Activated CD4-positive, alpha-beta T cell treated with anti-CD3 and anti-CD28 coated beads, Interleukin-2, amount 50 U/mL, for 48 hours (primary cell): ENCODE measurements around the gene MKLN1.
"Not testable (repeated sequence)": the region's sequence is repeated elsewhere in the genome, so short reads cannot be mapped to it uniquely, and the experiment has no call there.

Source experiments
- DNase-seq, 2 experiments: peaks; one replicate each; pipeline ENCODE4 v3.0.0-alpha.2; 2020

Gene MKLN1

GRCh38 chr7:131403322-131403721 is 75.6 kb downstream of the MKLN1 start:
- DNase-seq: no peak

DNA sequence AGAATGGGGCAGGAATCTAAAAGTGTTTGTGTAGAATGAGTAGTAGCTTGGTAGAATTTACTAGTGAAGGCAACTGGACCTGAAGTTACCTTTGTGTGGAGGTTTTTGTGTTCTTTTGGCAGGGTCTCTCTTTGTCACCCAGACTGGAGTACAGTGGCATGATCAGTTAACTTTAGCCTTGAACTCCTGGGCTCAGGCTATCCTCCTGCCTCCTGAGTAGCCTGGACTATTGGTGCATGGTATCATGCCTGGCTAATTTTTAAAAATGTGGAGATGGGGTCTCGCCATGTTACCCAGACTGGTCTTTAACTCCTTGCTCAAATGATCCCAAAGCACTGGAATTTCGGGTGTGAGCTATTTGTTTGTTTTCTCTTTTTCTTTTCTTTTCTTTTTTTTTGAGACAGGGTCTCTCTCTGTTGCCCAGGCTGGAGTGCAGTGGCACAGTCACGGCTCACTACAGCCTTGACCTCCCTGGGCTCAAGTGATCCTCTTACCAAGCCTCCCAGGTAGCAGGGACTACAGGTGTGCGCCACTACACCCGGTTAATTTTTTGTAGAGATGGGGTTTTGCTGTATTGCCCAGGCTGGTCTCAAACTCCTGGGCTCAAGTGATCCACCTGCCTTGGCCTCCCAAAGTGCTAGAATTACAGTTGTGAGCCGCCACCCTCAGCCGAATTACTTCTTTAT is 76.7 kb downstream of the MKLN1 start:
- DNase-seq: no peak

DNA sequence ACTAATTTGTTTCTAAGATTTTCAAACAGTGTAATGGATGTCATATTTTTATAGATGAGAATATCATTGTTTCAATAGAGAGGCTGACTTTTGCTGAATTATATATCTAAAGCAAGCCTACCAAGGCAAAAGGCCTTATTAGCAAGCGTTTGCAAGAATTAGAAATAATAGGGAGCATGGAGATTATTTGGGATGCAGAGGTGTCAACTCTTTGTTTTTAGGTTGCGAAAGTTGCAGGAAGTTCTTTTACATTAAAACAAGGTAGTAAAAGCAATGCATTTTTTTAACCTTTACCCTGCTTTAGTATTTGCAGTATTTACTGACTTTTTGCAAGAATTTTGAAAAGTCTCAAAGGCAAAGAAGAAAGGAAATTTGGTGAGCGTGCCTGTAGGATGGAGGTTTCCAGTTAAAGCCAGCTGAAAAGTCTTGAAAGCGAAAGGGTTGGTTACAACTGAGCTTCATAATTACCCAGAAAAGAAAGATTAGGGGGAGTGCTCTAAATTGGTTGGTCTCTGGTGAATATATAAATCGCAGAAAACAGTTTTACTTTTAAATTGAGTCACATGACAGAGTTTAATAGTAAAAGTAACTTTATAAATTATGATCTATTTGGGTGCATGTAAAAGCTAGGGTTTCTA is 81.6 kb downstream of the MKLN1 start:
- no peak for DNase-seq

- no peak for DNase-seq
Measured at GRCh38 chr7:131412031-131412430, 84.4 kb downstream of the MKLN1 start.

DNA sequence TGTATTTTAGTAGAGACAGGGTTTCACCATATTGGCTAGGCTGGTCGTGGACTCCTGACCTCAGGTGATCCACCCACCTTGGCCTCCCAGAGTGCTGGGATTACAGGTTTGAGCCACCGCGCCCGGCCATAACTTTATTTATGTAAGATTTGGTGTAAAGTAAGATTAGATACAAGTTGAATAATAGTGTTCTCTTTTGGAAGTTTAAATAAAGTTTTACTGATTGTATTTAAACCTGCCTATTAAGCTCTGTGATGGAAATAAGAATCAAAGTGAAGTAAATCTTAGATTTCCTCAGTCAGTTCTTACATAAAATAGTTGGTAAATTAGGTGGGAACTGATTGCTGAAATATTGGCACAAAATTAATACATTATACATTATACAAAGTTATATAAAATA is 86.0 kb downstream of the MKLN1 start:
- no peak for DNase-seq

- no peak for DNase-seq
Measured at GRCh38 chr7:131424219-131424822, 96.6 kb downstream of the MKLN1 start.

DNA sequence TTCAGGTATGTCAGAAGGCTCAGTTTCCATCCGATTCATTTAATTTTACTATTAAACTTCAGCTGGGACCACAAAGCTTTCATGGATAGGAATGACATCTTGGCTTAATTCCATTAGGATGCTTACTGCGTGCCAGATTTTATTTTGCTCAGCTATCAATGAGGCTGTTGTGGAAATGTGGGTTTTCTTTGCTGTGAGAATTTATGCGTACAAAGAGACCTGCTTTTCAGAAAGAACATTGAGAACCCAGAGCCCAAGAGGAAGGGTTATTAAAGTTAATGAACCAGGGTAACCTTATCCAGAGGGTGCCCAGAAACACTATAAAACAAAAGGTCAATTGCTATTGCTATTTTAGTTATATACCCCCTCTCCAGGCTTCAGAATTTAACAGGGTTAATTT is 98.3 kb downstream of the MKLN1 start:
- DNase-seq: no peak

- not testable (repeated sequence) for DNase-seq
Measured at GRCh38 chr7:131430826-131431225, 103.2 kb downstream of the MKLN1 start.

- DNase-seq: no peak
Measured at GRCh38 chr7:131431289-131431688, 103.6 kb downstream of the MKLN1 start.

DNA sequence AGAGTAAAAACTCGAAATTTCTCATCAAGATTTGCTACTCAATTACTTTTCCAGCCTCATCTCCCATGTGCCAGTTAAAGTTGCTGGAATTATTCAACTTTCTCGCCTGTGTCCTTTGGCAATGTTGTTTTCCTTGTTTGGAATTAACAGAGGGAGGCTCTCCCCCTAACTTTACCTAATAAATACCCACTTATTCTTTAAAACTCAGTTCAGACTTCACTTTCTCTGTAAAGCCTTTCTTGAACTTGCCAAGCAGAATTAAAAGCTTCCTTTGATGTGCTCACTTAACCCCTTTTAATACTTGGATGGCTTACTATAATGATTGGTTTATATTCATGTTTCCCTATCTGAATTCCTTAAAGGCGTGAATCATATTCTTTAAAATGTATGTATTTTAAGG is 104.1 kb downstream of the MKLN1 start:
- no peak for DNase-seq

DNA sequence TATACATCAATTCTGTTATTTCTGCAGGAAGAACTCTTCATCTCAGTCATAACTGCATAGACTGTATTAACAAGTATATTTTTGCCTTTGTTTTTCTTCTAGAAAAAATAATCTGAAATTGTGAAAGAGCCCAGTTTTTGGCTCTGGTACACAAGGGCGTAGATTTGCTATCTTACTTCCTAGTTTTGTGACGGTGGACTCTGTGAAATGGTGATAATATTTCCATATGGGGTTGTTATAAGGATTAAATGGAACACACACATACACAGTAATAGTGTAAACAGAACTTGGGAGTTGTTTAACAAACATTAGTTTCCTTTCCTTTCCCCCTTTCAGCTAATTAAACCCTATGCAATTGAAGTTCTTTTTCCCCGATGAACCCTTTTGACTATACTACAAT is 108.7 kb downstream of the MKLN1 start:
- no peak for DNase-seq

DNA sequence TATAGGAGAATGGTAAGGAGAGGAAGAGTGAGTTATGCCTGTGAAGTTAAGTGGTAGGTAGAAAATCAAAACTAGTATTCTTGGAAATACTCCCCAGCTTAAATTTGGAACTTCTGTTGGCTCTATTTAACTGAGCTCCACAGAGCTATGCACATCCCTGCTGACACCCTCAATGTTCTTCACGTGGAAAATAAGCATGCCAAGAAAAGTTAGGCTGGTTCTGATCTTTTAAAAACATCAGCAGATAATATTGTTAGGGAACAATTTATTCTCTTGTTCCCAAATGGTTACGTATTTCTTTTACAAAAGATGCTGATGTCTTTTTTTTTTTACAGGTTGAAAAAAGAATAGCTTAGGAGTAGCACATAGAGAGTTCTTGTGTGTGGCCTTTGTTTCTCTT is 111.3 kb downstream of the MKLN1 start:
- DNase-seq: no peak

GRCh38 chr7:131443496-131443895 is 115.8 kb downstream of the MKLN1 start:
- no peak for DNase-seq

- DNase-seq: no peak
Measured at GRCh38 chr7:131444683-131445082, 117.0 kb downstream of the MKLN1 start.

DNA sequence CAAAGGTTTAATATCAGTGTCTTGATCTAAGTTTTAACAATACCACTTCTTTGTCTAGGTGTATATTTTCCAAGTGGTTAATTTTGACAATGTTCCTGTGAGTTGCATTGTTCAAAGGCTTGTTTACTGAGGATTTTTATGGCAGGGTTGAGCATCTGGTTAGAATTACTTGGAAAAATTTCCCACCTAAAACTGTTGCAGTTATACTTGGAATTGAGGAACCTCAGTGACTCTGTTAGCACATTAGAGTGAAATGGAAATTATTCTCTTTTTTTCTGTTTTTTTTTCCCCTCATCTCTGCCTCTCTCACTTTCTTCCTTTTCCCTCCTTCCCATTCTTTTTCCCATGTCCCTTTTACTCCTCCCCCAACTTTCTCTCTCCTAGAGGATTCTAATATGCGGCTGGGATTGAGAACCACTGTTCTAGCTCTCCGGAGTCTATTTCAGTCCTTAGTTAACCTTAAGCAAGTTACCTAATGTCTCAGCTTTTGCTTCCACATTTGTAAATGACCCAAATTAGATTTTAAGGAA is 121.8 kb downstream of the MKLN1 start:
- no peak for DNase-seq

GRCh38 chr7:131454498-131454897 is 126.8 kb downstream of the MKLN1 start:
- DNase-seq: no peak

DNA sequence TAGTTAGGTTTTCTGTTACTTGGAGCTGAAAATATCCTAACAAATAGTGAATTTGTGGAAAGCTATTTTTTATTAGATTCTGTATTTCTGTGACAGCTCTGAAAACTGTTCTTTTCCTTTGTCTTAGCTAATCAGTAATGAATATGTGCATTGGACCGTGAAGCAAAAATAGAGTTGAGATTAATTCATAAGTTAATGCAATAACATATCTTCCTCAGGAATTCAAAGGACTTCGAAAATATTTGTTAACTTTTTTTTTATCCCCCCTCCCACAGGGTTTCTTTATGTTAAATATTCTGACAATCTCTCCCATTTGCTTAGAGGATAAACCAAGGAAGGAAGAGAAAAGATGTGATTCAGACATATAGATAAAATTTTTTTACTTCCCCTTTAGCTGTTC is 127.3 kb downstream of the MKLN1 start:
- DNase-seq: no peak

- no peak for DNase-seq
Measured at GRCh38 chr7:131455546-131455945, 127.9 kb downstream of the MKLN1 start.

GRCh38 chr7:131456338-131456737 is 128.7 kb downstream of the MKLN1 start:
- DNase-seq: no peak

DNA sequence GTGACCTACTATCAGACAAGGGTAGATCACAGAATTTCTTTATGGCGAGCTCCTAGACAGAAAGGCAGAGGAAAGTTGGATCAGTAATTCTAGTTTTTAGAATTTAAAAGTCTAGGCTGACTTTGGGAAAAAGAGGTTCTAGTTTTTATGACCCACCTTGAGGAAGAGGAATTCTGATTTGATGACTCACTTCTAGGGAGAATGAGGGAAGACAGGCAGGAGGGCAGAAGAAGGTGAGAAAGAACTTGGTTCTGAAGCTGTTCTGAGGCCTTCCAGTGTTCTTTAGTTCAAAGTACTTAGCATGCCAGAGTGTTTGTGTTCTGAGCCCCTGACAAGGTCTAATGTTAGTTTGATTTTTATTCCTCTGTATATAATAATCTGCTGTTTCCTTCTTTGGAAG is 131.6 kb downstream of the MKLN1 start:
- DNase-seq: no peak

- DNase-seq: no peak
Measured at GRCh38 chr7:131462059-131462458, 134.4 kb downstream of the MKLN1 start.

DNA sequence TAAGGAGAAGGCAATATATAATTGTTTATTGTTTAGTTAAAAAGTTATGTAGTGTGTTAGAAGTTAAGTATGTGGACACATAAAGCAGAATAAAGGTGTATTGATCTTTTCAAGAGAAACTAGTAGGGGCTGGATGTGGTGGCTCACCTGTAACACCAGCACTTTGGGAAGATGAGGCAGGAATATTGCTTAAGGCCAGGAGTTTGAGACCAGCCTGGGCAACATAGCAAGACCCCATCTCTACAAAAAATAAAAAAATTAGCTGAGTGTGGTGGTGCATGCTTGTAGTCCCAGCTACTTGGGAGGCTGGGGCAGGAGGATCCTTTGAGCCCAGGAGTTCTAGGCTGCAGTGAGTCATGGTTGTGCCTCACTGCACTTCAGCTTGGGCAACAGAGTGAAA is 135.0 kb downstream of the MKLN1 start:
- not testable (repeated sequence) for DNase-seq

GRCh38 chr7:131466735-131467365 is 139.2 kb downstream of the MKLN1 start:
- DNase-seq: no peak

GRCh38 chr7:131467788-131468187 is 140.1 kb downstream of the MKLN1 start:
- DNase-seq: no peak
